NCI-H2196 (cell line): ENCODE results near the gene VIPR2.

Experiments used
- DNase-seq: peaks from one replicate; lab custom pipeline; 2025; ENCODE audit not compliant: unreplicated experiment; lab: John Stamatoyannopoulos, UW

Gene VIPR2

GRCh38 chr7:159068893-159069448, 75.7 kb downstream of the VIPR2 start:
- DNase-seq = no peak

GRCh38 chr7:159068488-159068811, 76.2 kb downstream of the VIPR2 start:
- no peak for DNase-seq

- no peak for DNase-seq
These were observed 76.8 kb downstream of the VIPR2 start for GRCh38 chr7:159067576-159068487.

- no peak for DNase-seq
These were observed 77.7 kb downstream of the VIPR2 start for GRCh38 chr7:159066816-159067575.

GRCh38 chr7:159065852-159066480, 78.7 kb downstream of the VIPR2 start:
- no peak for DNase-seq

GRCh38 chr7:159064816-159065510, 79.7 kb downstream of the VIPR2 start:
- no peak for DNase-seq

GRCh38 chr7:159064121-159064815, 80.4 kb downstream of the VIPR2 start:
- DNase-seq = no peak

GRCh38 chr7:159063046-159063840, 81.4 kb downstream of the VIPR2 start:
- no peak for DNase-seq

- no peak for DNase-seq
These were observed 82.1 kb downstream of the VIPR2 start for GRCh38 chr7:159062569-159062968.

GRCh38 chr7:159061674-159062212, 82.9 kb downstream of the VIPR2 start:
- DNase-seq = no peak

GRCh38 chr7:159061209-159061608, 83.5 kb downstream of the VIPR2 start:
- no peak for DNase-seq

- DNase-seq = no peak
These were observed 84.2 kb downstream of the VIPR2 start for GRCh38 chr7:159060440-159060839.

- no peak for DNase-seq
These were observed 85.0 kb downstream of the VIPR2 start for GRCh38 chr7:159059629-159060028.

- no peak for DNase-seq
These were observed 87.0 kb downstream of the VIPR2 start for GRCh38 chr7:159057647-159058046.

- no peak for DNase-seq
These were observed 87.9 kb downstream of the VIPR2 start for GRCh38 chr7:159056737-159057136.

- DNase-seq = no peak
These were observed 92.8 kb downstream of the VIPR2 start for GRCh38 chr7:159051916-159052315.

- DNase-seq = no peak
These were observed 94.0 kb downstream of the VIPR2 start for GRCh38 chr7:159050704-159051103.

GRCh38 chr7:159049266-159050025, 95.2 kb downstream of the VIPR2 start:
- no peak for DNase-seq
